ENCODE results near the gene PLXNA2. TPM values are rescaled to one million over a fixed set of nuclear protein-coding genes. Genes with fewer than 3 reads are reported as not detected.

The PLXNA2 gene
- total and polyA plus RNA-seq, 2 donors: 1.9 to 5.6 TPM

GRCh38 chr1:208206092-208206698 lies 38.0 kb downstream of the PLXNA2 start:
- no peak overlapping the region for H3K27ac ChIP-seq (ENCODE audit: low read depth in 1 of 2, low read length in 1 of 2)
- H3K4me1 ChIP-seq (ENCODE audit: control insufficient read depth in 2 of 2, insufficient read depth in 2 of 2, low read length in 2 of 2): peaks cover 0 to 35% of the 10 kb centered on the region in 2 donors
- no peaks in the 10 kb centered on the region for H3K9me3 ChIP-seq (ENCODE audit: control insufficient read depth in 2 of 2, insufficient read depth in 1 of 2, low read length in 1 of 2)
- no peak for DNase-seq (ENCODE audit: low read depth in 6 of 9, low spot score in 9 of 9)
- no peak overlapping the region for H3K4me3 ChIP-seq (ENCODE audit: low read length in 2 of 2)
- no peaks in the 10 kb centered on the region for H3K27me3 ChIP-seq (ENCODE audit: control insufficient read depth in 2 of 2, insufficient read depth in 1 of 2, low read length in 1 of 2)
- no peaks in the 10 kb centered on the region for H3K36me3 ChIP-seq (ENCODE audit: control insufficient read depth in 2 of 2, insufficient read depth in 2 of 2, low read length in 1 of 2)
- 96% methylated on average over 5 of the region's 5 CpGs for WGBS

- 98% methylated on average over 5 of the region's 5 CpGs for WGBS
- Histone ChIP-seq H3K4me1 (ENCODE audit: control insufficient read depth in 2 of 2, insufficient read depth in 2 of 2, low read length in 2 of 2) (peaks cover 0 to 34% of the 10 kb centered on the region in 2 donors), H3K4me3 (ENCODE audit: low read length in 2 of 2) (no peak overlapping the region), H3K36me3 (ENCODE audit: control insufficient read depth in 2 of 2, insufficient read depth in 2 of 2, low read length in 1 of 2) (no peaks in the 10 kb centered on the region), H3K27me3 (ENCODE audit: control insufficient read depth in 2 of 2, insufficient read depth in 1 of 2, low read length in 1 of 2) (no peaks in the 10 kb centered on the region), H3K27ac (ENCODE audit: low read depth in 1 of 2, low read length in 1 of 2) (no peak overlapping the region), H3K9me3 (ENCODE audit: control insufficient read depth in 2 of 2, insufficient read depth in 1 of 2, low read length in 1 of 2) (no peaks in the 10 kb centered on the region)
- no peak for DNase-seq (ENCODE audit: low read depth in 6 of 9, low spot score in 9 of 9)
Observed at GRCh38 chr1:208205216-208206013, 38.8 kb downstream of the PLXNA2 start.

DNA sequence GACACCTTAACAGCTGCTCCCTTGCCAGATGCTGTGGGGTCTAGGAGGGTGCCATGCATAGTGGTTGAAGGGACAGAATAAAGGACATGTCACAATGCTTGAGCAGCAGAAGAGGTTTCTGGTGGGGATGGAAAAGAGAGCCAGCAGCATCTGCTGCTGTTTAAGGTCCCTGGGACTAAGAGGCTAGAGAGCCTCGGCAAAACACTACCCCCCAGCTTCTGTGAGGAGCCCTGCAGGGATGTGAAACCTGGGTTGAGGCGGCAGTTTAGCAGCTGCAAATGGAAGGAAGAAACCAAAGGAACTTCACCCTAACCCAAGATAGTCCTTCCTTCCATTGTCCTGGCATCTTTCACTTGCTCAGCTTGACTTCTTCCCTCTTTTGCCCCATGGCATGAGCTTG lies 39.4 kb downstream of the PLXNA2 start:
- no peaks in the 10 kb centered on the region for H3K27me3 ChIP-seq (ENCODE audit: control insufficient read depth in 2 of 2, insufficient read depth in 1 of 2, low read length in 1 of 2)
- no peak overlapping the region for H3K4me3 ChIP-seq (ENCODE audit: low read length in 2 of 2)
- WGBS: 77% methylated on average over 2 of the region's 2 CpGs
- no peaks in the 10 kb centered on the region for H3K36me3 ChIP-seq (ENCODE audit: control insufficient read depth in 2 of 2, insufficient read depth in 2 of 2, low read length in 1 of 2)
- H3K9me3 ChIP-seq (ENCODE audit: control insufficient read depth in 2 of 2, insufficient read depth in 1 of 2, low read length in 1 of 2): no peaks in the 10 kb centered on the region
- DNase-seq (ENCODE audit: low read depth in 6 of 9, low spot score in 9 of 9): no peak
- no peak overlapping the region for H3K27ac ChIP-seq (ENCODE audit: low read depth in 1 of 2, low read length in 1 of 2)
- H3K4me1 ChIP-seq (ENCODE audit: control insufficient read depth in 2 of 2, insufficient read depth in 2 of 2, low read length in 2 of 2): peaks cover 0 to 30% of the 10 kb centered on the region in 2 donors

GRCh38 chr1:208203848-208204609 lies 40.2 kb downstream of the PLXNA2 start:
- Histone ChIP-seq H3K4me1 (ENCODE audit: control insufficient read depth in 2 of 2, insufficient read depth in 2 of 2, low read length in 2 of 2) (peaks cover 0 to 30% of the 10 kb centered on the region in 2 donors), H3K9me3 (ENCODE audit: control insufficient read depth in 2 of 2, insufficient read depth in 1 of 2, low read length in 1 of 2) (no peaks in the 10 kb centered on the region), H3K36me3 (ENCODE audit: control insufficient read depth in 2 of 2, insufficient read depth in 2 of 2, low read length in 1 of 2) (no peaks in the 10 kb centered on the region), H3K4me3 (ENCODE audit: low read length in 2 of 2) (no peak overlapping the region), H3K27me3 (ENCODE audit: control insufficient read depth in 2 of 2, insufficient read depth in 1 of 2, low read length in 1 of 2) (no peaks in the 10 kb centered on the region), H3K27ac (ENCODE audit: low read depth in 1 of 2, low read length in 1 of 2) (no peak overlapping the region)
- no peak for DNase-seq (ENCODE audit: low read depth in 6 of 9, low spot score in 9 of 9)
- WGBS: 90% methylated on average over 7 of the region's 7 CpGs

DNA sequence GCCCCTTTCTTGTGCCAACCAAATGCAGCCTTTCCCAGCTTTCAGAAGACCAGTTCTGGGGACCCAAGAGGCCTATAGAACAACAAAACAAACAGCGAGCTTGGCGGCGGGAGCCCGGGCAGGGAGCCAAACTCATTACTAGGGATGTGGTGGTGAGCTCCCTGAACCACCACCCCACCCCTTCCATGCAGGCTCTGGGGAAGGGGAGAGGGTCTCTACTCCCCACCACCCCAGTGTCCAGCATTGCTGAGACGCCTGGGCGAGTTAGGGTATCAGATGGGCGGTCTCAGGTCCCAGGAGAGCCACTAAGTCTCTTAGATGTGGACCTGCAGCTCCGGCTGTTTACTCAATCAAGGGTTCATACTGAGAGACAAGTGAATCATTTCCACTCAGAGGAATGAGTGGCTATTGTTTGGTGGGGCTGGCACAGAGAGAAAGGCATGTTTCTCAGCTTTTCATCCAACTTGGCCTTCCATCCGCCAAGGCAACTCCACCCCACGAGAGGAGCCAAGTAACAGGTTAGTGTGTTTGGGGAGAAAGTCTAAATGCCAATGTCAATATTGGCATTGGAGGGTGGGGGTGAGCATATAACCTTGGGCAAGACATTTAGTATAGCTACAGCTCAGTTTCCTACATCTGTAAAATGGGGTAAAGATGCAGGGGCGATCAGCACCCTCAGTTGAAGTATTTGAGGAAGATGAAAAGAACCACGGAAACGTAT lies 40.9 kb downstream of the PLXNA2 start:
- Histone ChIP-seq H3K27me3 (ENCODE audit: control insufficient read depth in 2 of 2, insufficient read depth in 1 of 2, low read length in 1 of 2) (no peaks in the 10 kb centered on the region), H3K4me3 (ENCODE audit: low read length in 2 of 2) (no peak overlapping the region), H3K27ac (ENCODE audit: low read depth in 1 of 2, low read length in 1 of 2) (no peak overlapping the region), H3K4me1 (ENCODE audit: control insufficient read depth in 2 of 2, insufficient read depth in 2 of 2, low read length in 2 of 2) (peaks cover 0 to 30% of the 10 kb centered on the region in 2 donors), H3K9me3 (ENCODE audit: control insufficient read depth in 2 of 2, insufficient read depth in 1 of 2, low read length in 1 of 2) (no peaks in the 10 kb centered on the region), H3K36me3 (ENCODE audit: control insufficient read depth in 2 of 2, insufficient read depth in 2 of 2, low read length in 1 of 2) (peaks cover 0 to 4% of the 10 kb centered on the region in 2 donors)
- no peak for DNase-seq (ENCODE audit: low read depth in 6 of 9, low spot score in 9 of 9)
- 92% methylated on average over 13 of the region's 13 CpGs for WGBS

DNA sequence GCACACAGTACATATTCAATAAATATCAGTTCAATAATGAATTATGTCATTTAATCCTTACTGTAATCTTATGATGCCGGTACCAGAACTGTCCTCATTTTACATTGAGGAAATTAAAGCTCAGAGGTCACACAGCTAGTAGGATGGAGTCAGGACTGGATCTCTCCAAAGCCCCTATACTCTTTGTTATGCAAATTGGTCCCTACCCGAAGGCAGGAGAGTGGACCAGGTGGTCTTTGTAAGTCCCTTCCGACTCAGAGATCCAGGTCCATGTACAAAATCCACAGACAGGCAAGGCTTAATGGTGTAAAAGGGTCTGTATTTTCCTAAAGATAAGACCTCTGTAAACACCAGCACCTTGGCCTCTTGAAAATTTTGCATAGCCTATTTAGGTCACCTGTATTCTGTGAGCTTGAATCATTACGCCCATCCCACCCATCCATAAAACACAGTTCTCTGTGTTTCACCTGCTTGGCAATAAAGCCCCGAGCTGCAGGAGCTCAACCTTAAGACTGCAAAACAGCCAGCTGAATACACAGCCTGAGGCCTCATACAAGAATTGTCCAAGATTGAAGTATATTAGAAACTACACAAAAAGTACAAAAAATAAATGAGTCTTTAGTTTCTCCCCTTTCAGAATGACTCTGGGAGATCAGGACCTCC lies 41.7 kb downstream of the PLXNA2 start:
- DNase-seq (ENCODE audit: low read depth in 6 of 9, low spot score in 9 of 9): no peak
- 96% methylated on average over 5 of the region's 5 CpGs for WGBS
- Histone ChIP-seq H3K9me3 (ENCODE audit: control insufficient read depth in 2 of 2, insufficient read depth in 1 of 2, low read length in 1 of 2) (no peaks in the 10 kb centered on the region), H3K4me3 (ENCODE audit: low read length in 2 of 2) (no peak overlapping the region), H3K27me3 (ENCODE audit: control insufficient read depth in 2 of 2, insufficient read depth in 1 of 2, low read length in 1 of 2) (no peaks in the 10 kb centered on the region), H3K4me1 (ENCODE audit: control insufficient read depth in 2 of 2, insufficient read depth in 2 of 2, low read length in 2 of 2) (peaks cover 0 to 26% of the 10 kb centered on the region in 2 donors), H3K36me3 (ENCODE audit: control insufficient read depth in 2 of 2, insufficient read depth in 2 of 2, low read length in 1 of 2) (peaks cover 0 to 4% of the 10 kb centered on the region in 2 donors), H3K27ac (ENCODE audit: low read depth in 1 of 2, low read length in 1 of 2) (no peak overlapping the region)

- H3K4me1 ChIP-seq (ENCODE audit: control insufficient read depth in 2 of 2, insufficient read depth in 2 of 2, low read length in 2 of 2): peaks cover 0 to 22% of the 10 kb centered on the region in 2 donors
- no peak for DNase-seq (ENCODE audit: low read depth in 6 of 9, low spot score in 9 of 9)
Observed at GRCh38 chr1:208201229-208201628, 43.0 kb downstream of the PLXNA2 start.

GRCh38 chr1:208200116-208200515 lies 44.1 kb downstream of the PLXNA2 start:
- Histone ChIP-seq H3K4me3 (ENCODE audit: low read length in 2 of 2) (no peak overlapping the region), H3K36me3 (ENCODE audit: control insufficient read depth in 2 of 2, insufficient read depth in 2 of 2, low read length in 1 of 2) (peaks cover 0 to 4% of the 10 kb centered on the region in 2 donors), H3K4me1 (ENCODE audit: control insufficient read depth in 2 of 2, insufficient read depth in 2 of 2, low read length in 2 of 2) (peaks cover 0 to 21% of the 10 kb centered on the region in 2 donors), H3K27ac (ENCODE audit: low read depth in 1 of 2, low read length in 1 of 2) (no peak overlapping the region), H3K9me3 (ENCODE audit: control insufficient read depth in 2 of 2, insufficient read depth in 1 of 2, low read length in 1 of 2) (no peaks in the 10 kb centered on the region), H3K27me3 (ENCODE audit: control insufficient read depth in 2 of 2, insufficient read depth in 1 of 2, low read length in 1 of 2) (no peaks in the 10 kb centered on the region)
- WGBS: 100% methylated on average over 2 of the region's 2 CpGs
- DNase-seq (ENCODE audit: low read depth in 6 of 9, low spot score in 9 of 9): no peak

More at GRCh38 chr1:208201229-208201628, 43.0 kb downstream of the PLXNA2 start:
- no peaks in the 10 kb centered on the region for H3K27me3 ChIP-seq (ENCODE audit: control insufficient read depth in 2 of 2, insufficient read depth in 1 of 2, low read length in 1 of 2)
- peaks cover 0 to 4% of the 10 kb centered on the region in 2 donors for H3K36me3 ChIP-seq (ENCODE audit: control insufficient read depth in 2 of 2, insufficient read depth in 2 of 2, low read length in 1 of 2)
- WGBS: 90% methylated on average over 4 of the region's 4 CpGs
- no peak overlapping the region for H3K4me3 ChIP-seq (ENCODE audit: low read length in 2 of 2)
- no peaks in the 10 kb centered on the region for H3K9me3 ChIP-seq (ENCODE audit: control insufficient read depth in 2 of 2, insufficient read depth in 1 of 2, low read length in 1 of 2)
- no peak overlapping the region for H3K27ac ChIP-seq (ENCODE audit: low read depth in 1 of 2, low read length in 1 of 2)
